SK-N-SH treated with all-trans-retinoic acid at 6 μM for 48 hours (cell line): Measurements from ENCODE around the gene SYTL2.

Experiments
- ARNTL ChIP-seq: fragments of 450-650 bp; formaldehyde crosslinking; IDR thresholded peaks from 2 replicates; pipeline ENCODE4 v1.5.0; 2020; ENCODE audit warnings: low read depth, mild to moderate bottlenecking, moderate library complexity, borderline replicate concordance
- BACH2 ChIP-seq: fragments of 250-450 bp; sonication (Bioruptor Pico); IDR thresholded peaks from 2 replicates; pipeline ENCODE4 v1.9.0; 2021; ENCODE audit warnings: mild to moderate bottlenecking, borderline replicate concordance
- ESRRG ChIP-seq: fragments of 250-450 bp; sonication (Bioruptor Pico); IDR thresholded peaks from 2 replicates; pipeline ENCODE4 v1.6.1; 2021; ENCODE audit warnings: mild to moderate bottlenecking
- PPARA ChIP-seq: fragments of 250-450 bp; sonication (Bioruptor Pico); IDR thresholded peaks from 2 replicates; pipeline ENCODE4 v1.5.0; 2020; ENCODE audit warnings: mild to moderate bottlenecking, borderline replicate concordance
- RARB ChIP-seq: fragments of 250-450 bp; sonication (Bioruptor Pico); IDR thresholded peaks from 2 replicates; pipeline ENCODE4 v1.8.0; 2021; ENCODE audit warnings: mild to moderate bottlenecking, moderate library complexity
- ZC3H10 ChIP-seq: fragments of 250-450 bp; sonication (Bioruptor Pico); IDR thresholded peaks from 2 replicates; pipeline ENCODE4 v1.5.1; 2021; ENCODE audit warnings: mild to moderate bottlenecking, moderate library complexity
- ZFP3 ChIP-seq: fragments of 250-450 bp; sonication (Bioruptor Pico); IDR thresholded peaks from 2 replicates; pipeline ENCODE4 v1.5.0; 2020; ENCODE audit warnings: mild to moderate bottlenecking, moderate library complexity
- ZFP30 ChIP-seq: fragments of 450-650 bp; formaldehyde crosslinking; IDR thresholded peaks from 2 replicates; pipeline ENCODE4 v1.5.0; 2022; ENCODE audit warnings: mild to moderate bottlenecking, moderate library complexity
- ZNF70 ChIP-seq: fragments of 450-650 bp; formaldehyde crosslinking; IDR thresholded peaks from 2 replicates; pipeline ENCODE4 v1.5.0; 2020; ENCODE audit warnings: mild to moderate bottlenecking, moderate library complexity
- ZNF8 ChIP-seq: fragments of 450-650 bp; formaldehyde crosslinking; IDR thresholded peaks from 2 replicates; pipeline ENCODE4 v1.5.0; 2020; ENCODE audit warnings: mild to moderate bottlenecking, moderate library complexity
- TF ChIP-seq, protein P1 (sequence below): fragments of 250-450 bp; sonication (Bioruptor Pico); IDR thresholded peaks from 2 replicates; pipeline ENCODE4 v1.8.0; 2020; ENCODE audit warnings: mild to moderate bottlenecking, moderate library complexity, borderline replicate concordance
- TF ChIP-seq, protein P2 (sequence below): fragments of 250-450 bp; sonication (Bioruptor Pico); IDR thresholded peaks from 2 replicates; pipeline ENCODE4 v1.5.0; 2020; ENCODE audit warnings: mild to moderate bottlenecking, moderate library complexity

GRCh38 chr11:85811624-85812023 is 683 bp upstream of the SYTL2 start:
- TF ChIP-seq ARNTL (CRISPR knock-in tag) (no peak), ZC3H10 (CRISPR knock-in tag) (no peak), ZFP3 (CRISPR knock-in tag) (no peak), ESRRG (CRISPR knock-in tag) (no peak), ZFP30 (CRISPR knock-in tag) (no peak), ZNF70 (CRISPR knock-in tag) (no peak), ZNF8 (no peak), RARB (CRISPR knock-in tag) (no peak), BACH2 (no peak), PPARA (CRISPR knock-in tag) (no peak)
- TF ChIP-seq, protein P1, sequence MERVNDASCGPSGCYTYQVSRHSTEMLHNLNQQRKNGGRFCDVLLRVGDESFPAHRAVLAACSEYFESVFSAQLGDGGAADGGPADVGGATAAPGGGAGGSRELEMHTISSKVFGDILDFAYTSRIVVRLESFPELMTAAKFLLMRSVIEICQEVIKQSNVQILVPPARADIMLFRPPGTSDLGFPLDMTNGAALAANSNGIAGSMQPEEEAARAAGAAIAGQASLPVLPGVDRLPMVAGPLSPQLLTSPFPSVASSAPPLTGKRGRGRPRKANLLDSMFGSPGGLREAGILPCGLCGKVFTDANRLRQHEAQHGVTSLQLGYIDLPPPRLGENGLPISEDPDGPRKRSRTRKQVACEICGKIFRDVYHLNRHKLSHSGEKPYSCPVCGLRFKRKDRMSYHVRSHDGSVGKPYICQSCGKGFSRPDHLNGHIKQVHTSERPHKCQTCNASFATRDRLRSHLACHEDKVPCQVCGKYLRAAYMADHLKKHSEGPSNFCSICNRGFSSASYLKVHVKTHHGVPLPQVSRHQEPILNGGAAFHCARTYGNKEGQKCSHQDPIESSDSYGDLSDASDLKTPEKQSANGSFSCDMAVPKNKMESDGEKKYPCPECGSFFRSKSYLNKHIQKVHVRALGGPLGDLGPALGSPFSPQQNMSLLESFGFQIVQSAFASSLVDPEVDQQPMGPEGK (CRISPR knock-in tag) = no peak
- TF ChIP-seq, protein P2, sequence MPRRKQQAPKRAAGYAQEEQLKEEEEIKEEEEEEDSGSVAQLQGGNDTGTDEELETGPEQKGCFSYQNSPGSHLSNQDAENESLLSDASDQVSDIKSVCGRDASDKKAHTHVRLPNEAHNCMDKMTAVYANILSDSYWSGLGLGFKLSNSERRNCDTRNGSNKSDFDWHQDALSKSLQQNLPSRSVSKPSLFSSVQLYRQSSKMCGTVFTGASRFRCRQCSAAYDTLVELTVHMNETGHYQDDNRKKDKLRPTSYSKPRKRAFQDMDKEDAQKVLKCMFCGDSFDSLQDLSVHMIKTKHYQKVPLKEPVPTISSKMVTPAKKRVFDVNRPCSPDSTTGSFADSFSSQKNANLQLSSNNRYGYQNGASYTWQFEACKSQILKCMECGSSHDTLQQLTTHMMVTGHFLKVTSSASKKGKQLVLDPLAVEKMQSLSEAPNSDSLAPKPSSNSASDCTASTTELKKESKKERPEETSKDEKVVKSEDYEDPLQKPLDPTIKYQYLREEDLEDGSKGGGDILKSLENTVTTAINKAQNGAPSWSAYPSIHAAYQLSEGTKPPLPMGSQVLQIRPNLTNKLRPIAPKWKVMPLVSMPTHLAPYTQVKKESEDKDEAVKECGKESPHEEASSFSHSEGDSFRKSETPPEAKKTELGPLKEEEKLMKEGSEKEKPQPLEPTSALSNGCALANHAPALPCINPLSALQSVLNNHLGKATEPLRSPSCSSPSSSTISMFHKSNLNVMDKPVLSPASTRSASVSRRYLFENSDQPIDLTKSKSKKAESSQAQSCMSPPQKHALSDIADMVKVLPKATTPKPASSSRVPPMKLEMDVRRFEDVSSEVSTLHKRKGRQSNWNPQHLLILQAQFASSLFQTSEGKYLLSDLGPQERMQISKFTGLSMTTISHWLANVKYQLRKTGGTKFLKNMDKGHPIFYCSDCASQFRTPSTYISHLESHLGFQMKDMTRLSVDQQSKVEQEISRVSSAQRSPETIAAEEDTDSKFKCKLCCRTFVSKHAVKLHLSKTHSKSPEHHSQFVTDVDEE (CRISPR knock-in tag) = no peak
